Psoas muscle (tissue), 8 donors: ENCODE results near the gene PSMA8. TPM values are rescaled to one million over a fixed set of nuclear protein-coding genes. Genes with fewer than 3 reads are reported as not detected.
"Not testable (repeated sequence)": the region's sequence is repeated elsewhere in the genome, so short reads cannot be mapped to it uniquely, and the experiment has no call there.

Experiments
- ATAC-seq, 4 donors: fragments of 200-7000 bp; cut with Tn5 transposase; one replicate each; pipeline ENCODE4 v1.9.1; 2020; ENCODE audit warnings: moderate library complexity in 3 of 4, mild to moderate bottlenecking in 2 of 4
- DNase-seq, 2 donors: peaks; one replicate each; pipeline ENCODE4 v3.0.0-alpha.2; 2020
- H3K27ac ChIP-seq: fragments of 200-600 bp; one replicate; pipeline ENCODE4 v1.8.0; 2022
- H3K27me3 ChIP-seq, 3 donors: fragments of 200-600 bp in 1 of 3; one replicate each; pipeline versions ENCODE4 v1.6.1 to v1.8.0; 2013 to 2022; ENCODE audit warnings: low read length in 2 of 3, mild to moderate bottlenecking in 2 of 3, moderate library complexity in 1 of 3; ENCODE audit not compliant: insufficient read depth in 3 of 3
- H3K36me3 ChIP-seq, 2 donors: fragments of 200-600 bp in 1 of 2; one replicate each; pipeline versions ENCODE4 v1.6.1 to v1.8.0; 2013 to 2022; ENCODE audit warnings: low read depth in 1 of 2, mild to moderate bottlenecking in 1 of 2, moderate library complexity in 1 of 2; ENCODE audit not compliant: insufficient read depth in 1 of 2
- H3K4me1 ChIP-seq: fragments of 200-600 bp; one replicate; pipeline ENCODE4 v1.8.0; 2022
- H3K4me3 ChIP-seq: fragments of 200-600 bp; one replicate; pipeline ENCODE4 v1.8.0; 2022; ENCODE audit warnings: mild to moderate bottlenecking
- H3K9me3 ChIP-seq: fragments of 200-600 bp; one replicate; pipeline ENCODE4 v1.8.0; 2022
- CTCF ChIP-seq: fragments of 200-600 bp; IDR thresholded peaks from one replicate; pipeline ENCODE4 v1.8.0; 2022; ENCODE audit warnings: antibody characterized with exemption
- WGBS, 3 donors: extraction: QIAGEN DNeasy Blood & Tissue Kit; methylation state at CpG; one replicate each; pipeline versions ENCODE4 v1.1.6 to v1.1.7; 2013; 5-methylcytosine and 5-hydroxymethylcytosine counted together
- intact Hi-C, 2 donors: fragments of 100-400 bp; cut with DNase I; formaldehyde crosslinking; loops; one replicate each; pipeline versions ENCODE4 v1.11.0 to v1.14.2; 2022
- polyA plus RNA-seq, 3 donors: library from polyadenylated mRNA; stranded (reverse); fragments of 200-250 nt; gene quantifications; one replicate each; pipeline ENCODE4 v1.2.3, GENCODE V29; 2013
- total RNA-seq, 4 donors: library from RNA; stranded (reverse); fragmentation: NEBNext Ultra II Directional in 2 of 4; extraction: Animal tissue kit (Norgen Biotek cat#: 25700) in 2 of 4; gene quantifications; one replicate each; pipeline versions ENCODE4 v1.2.1 to v1.2.4, GENCODE V29; 2021 to 2023
- donor health status: healthy with polysubstance abuse.
- donor health status: DM: no; HTN: no; CAD: no; lungs with moderate emphysema.
- donor health status: Bipolar disorder and iron deficiency.
- donor health status: healthy.
- donor health status: DM: yes; HTN: yes; CAD: no.
- donor health status: DM: no; HTN: no; CAD: no.
- donor health status: DM: no; HTN: no; CAD: no.
- donor health status: DM: yes; HTN: yes; CAD: no.

Gene PSMA8
- total and polyA plus RNA-seq, 7 donors = not detected

DNA sequence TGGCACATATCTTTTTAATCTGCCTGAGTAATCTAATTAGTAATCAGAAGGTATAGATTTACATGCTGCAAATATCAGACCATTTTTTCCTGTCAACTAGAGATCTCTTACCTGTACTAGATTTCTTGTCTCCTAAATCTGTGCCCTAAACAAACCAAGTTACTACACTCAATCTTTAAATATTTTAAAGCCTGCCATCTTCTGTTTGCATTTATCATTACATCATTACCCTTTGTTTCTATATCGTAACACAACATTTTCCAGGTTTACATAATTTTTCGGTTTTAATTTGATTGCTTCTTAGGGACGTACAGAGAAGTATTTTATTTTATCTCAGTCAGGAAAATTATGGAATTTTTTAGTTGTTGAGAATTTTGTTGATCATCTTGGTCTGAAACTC, 25.7 kb downstream of the PSMA8 start:
- ATAC-seq (no peak), DNase-seq (no peak)
- intact Hi-C loops = no loop called here
- no peaks in the 10 kb centered on the region for H3K36me3 ChIP-seq
- H3K9me3 ChIP-seq = no peaks in the 10 kb centered on the region
- H3K4me1 ChIP-seq = no peaks in the 10 kb centered on the region
- no peak for TF ChIP-seq CTCF
- H3K4me3 ChIP-seq = no peak overlapping the region
- no peaks in the 10 kb centered on the region for H3K27me3 ChIP-seq
- WGBS, 3 donors = 51 to 61% (median 55%) methylated on average over 3 of the region's 3 CpGs
- H3K27ac ChIP-seq = no peak overlapping the region

GRCh38 chr18:26164571-26164970, 30.9 kb downstream of the PSMA8 start:
- Histone ChIP-seq H3K27ac (no peak overlapping the region), H3K36me3 (no peaks in the 10 kb centered on the region), H3K9me3 (no peaks in the 10 kb centered on the region), H3K4me1 (no peaks in the 10 kb centered on the region), H3K27me3 (no peaks in the 10 kb centered on the region), H3K4me3 (no peak overlapping the region)
- no peak for TF ChIP-seq CTCF
- DNase-seq (no peak), ATAC-seq (no peak)
- WGBS, 3 donors = 90 to 100% (median 95%) methylated on average over 2 of the region's 2 CpGs
- intact Hi-C loops = no loop called here

- H3K4me3 ChIP-seq, H3K36me3 ChIP-seq, DNase-seq, H3K27ac ChIP-seq, intact Hi-C loops, H3K9me3 ChIP-seq, ATAC-seq, H3K4me1 ChIP-seq, H3K27me3 ChIP-seq: not testable (repeated sequence)
- 88 to 91% (median 90%) methylated on average over 1 of the region's 1 CpG for WGBS, 3 donors
Observed at GRCh38 chr18:26167592-26167991, 33.9 kb downstream of the PSMA8 start.

- no peaks in the 10 kb centered on the region for H3K9me3 ChIP-seq
- ATAC-seq (no peak), DNase-seq (no peak)
- H3K4me3 ChIP-seq = no peak overlapping the region
- H3K4me1 ChIP-seq = no peaks in the 10 kb centered on the region
- no peak for TF ChIP-seq CTCF
- H3K27me3 ChIP-seq = no peaks in the 10 kb centered on the region
- H3K36me3 ChIP-seq = no peaks in the 10 kb centered on the region
- WGBS, 3 donors = 40 to 69% (median 58%) methylated on average over 2 of the region's 2 CpGs
- intact Hi-C loops = no loop called here
- no peak overlapping the region for H3K27ac ChIP-seq
Observed at GRCh38 chr18:26175481-26175880, 41.8 kb downstream of the PSMA8 start.

DNA sequence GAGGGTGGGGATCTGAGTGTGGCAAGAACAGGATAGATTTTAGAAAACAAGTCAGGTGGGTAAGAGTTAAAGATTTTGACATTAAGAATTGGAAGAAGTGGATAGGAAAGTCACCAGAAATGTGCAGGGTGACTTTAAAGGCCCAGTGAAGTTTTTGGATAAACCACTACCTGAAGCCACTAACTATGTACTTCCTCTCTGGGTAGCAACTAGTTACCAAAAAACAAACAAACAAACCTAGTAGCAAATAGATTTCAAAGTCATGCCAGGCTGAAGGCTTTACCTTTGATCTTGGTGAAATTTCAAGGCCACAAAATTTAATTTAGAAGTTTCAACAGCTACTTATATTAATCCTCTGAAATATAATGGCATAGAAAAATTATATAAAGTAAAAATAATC, 42.5 kb downstream of the PSMA8 start:
- H3K4me1 ChIP-seq = no peaks in the 10 kb centered on the region
- no peak for TF ChIP-seq CTCF
- no peak overlapping the region for H3K27ac ChIP-seq
- H3K4me3 ChIP-seq = no peak overlapping the region
- H3K9me3 ChIP-seq = no peaks in the 10 kb centered on the region
- H3K36me3 ChIP-seq = no peaks in the 10 kb centered on the region
- no peaks in the 10 kb centered on the region for H3K27me3 ChIP-seq
- intact Hi-C loops = no loop called here
- ATAC-seq = no peak
- DNase-seq = no peak
